ENCODE data around the gene PRUNE2. TPM values are rescaled to one million over a fixed set of nuclear protein-coding genes. Genes with fewer than 3 reads are reported as not detected.

Gene PRUNE2
- total and polyA plus RNA-seq, 8 donors, result 1.4 to 19.1 (median 4.6) TPM

- Histone ChIP-seq H3K9me3 (no peaks in the 10 kb centered on the region), H3K4me3 (no peak overlapping the region), H3K4me1 (peaks cover 10 to 13% (median 13%) of the 10 kb centered on the region in 3 donors), H3K27me3 (no peaks in the 10 kb centered on the region), H3K36me3 (no peaks in the 10 kb centered on the region), H3K27ac (no peak overlapping the region)
- DNase-seq, result no peak
- TF ChIP-seq, protein P1, sequence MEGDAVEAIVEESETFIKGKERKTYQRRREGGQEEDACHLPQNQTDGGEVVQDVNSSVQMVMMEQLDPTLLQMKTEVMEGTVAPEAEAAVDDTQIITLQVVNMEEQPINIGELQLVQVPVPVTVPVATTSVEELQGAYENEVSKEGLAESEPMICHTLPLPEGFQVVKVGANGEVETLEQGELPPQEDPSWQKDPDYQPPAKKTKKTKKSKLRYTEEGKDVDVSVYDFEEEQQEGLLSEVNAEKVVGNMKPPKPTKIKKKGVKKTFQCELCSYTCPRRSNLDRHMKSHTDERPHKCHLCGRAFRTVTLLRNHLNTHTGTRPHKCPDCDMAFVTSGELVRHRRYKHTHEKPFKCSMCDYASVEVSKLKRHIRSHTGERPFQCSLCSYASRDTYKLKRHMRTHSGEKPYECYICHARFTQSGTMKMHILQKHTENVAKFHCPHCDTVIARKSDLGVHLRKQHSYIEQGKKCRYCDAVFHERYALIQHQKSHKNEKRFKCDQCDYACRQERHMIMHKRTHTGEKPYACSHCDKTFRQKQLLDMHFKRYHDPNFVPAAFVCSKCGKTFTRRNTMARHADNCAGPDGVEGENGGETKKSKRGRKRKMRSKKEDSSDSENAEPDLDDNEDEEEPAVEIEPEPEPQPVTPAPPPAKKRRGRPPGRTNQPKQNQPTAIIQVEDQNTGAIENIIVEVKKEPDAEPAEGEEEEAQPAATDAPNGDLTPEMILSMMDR (IDR thresholded peaks at IDR 0.05), result no peak
- 54 to 74% methylated on average over 2 of the region's 2 CpGs for WGBS, 2 donors
- intact Hi-C loops (cut with DNase I), result no loop called here
- FAIRE-seq, result no peak
- no peak for ATAC-seq
Observed at GRCh38 chr9:76901801-76902200, 4.1 kb downstream of the PRUNE2 start.

- Histone ChIP-seq H3K36me3 (no peaks in the 10 kb centered on the region), H3K4me1 (peaks cover 10 to 13% (median 13%) of the 10 kb centered on the region in 3 donors), H3K4me3 (no peak overlapping the region), H3K9me3 (no peaks in the 10 kb centered on the region), H3K27me3 (no peaks in the 10 kb centered on the region), H3K27ac (no peak overlapping the region)
- intact Hi-C loops (cut with DNase I), result no loop called here
- WGBS, 2 donors, result 51 to 68% methylated on average over 3 of the region's 3 CpGs
- FAIRE-seq, result no peak
- TF ChIP-seq, protein P1 (IDR thresholded peaks at IDR 0.05), result no peak
- ATAC-seq, result no peak
- DNase-seq, result no peak
Observed at GRCh38 chr9:76900884-76901440, 5.0 kb downstream of the PRUNE2 start.

DNA sequence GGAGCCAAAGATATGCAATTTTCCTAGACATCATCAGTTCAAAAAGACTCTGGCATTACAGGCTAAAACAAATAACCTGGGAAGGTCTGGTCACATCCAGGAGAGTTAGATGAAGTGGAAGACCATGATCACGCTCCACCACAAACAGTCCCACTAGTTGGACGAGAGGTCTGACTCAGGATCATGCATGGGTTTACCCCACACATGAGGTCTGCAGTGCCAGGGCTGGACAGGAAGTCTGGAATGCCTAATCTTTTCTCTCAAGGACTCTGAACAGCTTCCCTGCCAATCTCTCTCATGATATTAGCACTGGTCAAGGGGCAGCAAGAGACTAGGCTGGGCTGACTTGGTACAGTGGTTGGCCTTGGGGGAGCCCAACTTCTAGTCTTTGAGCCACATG, 7.1 kb downstream of the PRUNE2 start:
- intact Hi-C loops (cut with DNase I), result no loop called here
- no peak for DNase-seq
- Histone ChIP-seq H3K36me3 (no peaks in the 10 kb centered on the region), H3K27me3 (no peaks in the 10 kb centered on the region), H3K4me3 (no peak overlapping the region), H3K9me3 (no peaks in the 10 kb centered on the region), H3K27ac (no peak overlapping the region), H3K4me1 (no peaks in the 10 kb centered on the region)
- ATAC-seq, result no peak
- TF ChIP-seq, protein P1 (IDR thresholded peaks at IDR 0.05), result no peak
- FAIRE-seq, result no peak
- WGBS, 2 donors, result 67 to 74% methylated on average over 2 of the region's 2 CpGs

DNA sequence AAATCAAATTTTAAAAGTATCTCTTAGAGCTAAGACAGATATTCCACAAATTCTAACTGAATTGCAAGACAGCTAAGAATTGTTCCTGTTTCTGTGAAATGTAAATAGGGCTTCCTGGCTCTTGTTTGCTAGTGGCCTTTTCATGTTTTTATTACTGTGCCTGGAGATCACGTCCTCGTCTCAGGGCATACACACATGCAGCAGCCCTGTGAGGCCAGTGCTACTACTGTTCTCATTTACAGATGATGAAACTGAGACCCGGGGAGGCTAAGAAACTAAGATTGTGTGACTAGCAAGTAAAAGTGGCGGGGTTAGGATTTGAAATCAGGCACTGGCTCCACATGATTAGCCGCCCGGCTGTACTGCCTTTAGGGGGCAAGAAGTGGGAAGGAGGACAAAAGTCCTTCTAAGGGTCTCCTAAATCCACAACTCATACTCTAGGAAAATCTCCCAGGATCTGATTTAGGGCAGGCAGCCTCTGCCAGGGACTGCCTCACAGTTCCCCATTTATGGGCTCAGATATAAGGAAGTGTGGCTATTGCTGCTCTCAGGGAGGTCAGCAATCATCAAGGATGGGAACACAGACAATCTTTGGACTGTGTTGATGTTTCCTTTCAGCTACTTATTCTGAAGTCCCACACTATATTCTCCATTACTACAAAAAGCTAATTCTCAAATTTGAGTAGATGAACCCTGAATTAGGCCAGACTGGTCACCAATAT, 7.9 kb downstream of the PRUNE2 start:
- no peak for FAIRE-seq
- Histone ChIP-seq H3K27me3 (no peaks in the 10 kb centered on the region), H3K27ac (no peak overlapping the region), H3K9me3 (no peaks in the 10 kb centered on the region), H3K4me1 (no peaks in the 10 kb centered on the region), H3K4me3 (no peak overlapping the region), H3K36me3 (no peaks in the 10 kb centered on the region)
- TF ChIP-seq, protein P1 (IDR thresholded peaks at IDR 0.05), result no peak
- WGBS, 2 donors, result 73 to 91% methylated on average over 6 of the region's 6 CpGs
- DNase-seq, result no peak
- no peak for ATAC-seq
- intact Hi-C loops (cut with DNase I), result no loop called here

DNA sequence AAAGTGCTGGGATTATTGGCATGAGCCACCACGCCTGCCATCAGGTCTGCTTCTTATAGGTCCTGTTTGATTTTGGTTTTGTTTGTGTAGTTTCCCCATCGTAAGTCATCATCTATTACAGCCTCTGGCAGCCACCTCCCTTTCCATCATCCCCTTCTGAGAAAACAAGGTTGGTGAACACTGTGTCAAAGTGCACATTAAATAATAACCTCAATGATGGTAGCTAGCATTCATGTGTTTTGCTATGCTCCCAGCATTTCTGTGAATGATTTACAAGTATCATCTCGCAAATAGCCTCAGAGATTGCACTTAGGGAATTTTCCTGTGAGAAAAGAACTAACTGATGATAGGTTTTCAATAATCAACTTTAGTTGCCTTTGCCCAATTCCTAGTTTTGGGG, 9.9 kb downstream of the PRUNE2 start:
- Histone ChIP-seq H3K36me3 (no peaks in the 10 kb centered on the region), H3K27ac (no peak overlapping the region), H3K4me1 (no peaks in the 10 kb centered on the region), H3K4me3 (no peak overlapping the region), H3K9me3 (no peaks in the 10 kb centered on the region), H3K27me3 (no peaks in the 10 kb centered on the region)
- intact Hi-C loops (cut with DNase I), result no loop called here
- TF ChIP-seq, protein P1 (IDR thresholded peaks at IDR 0.05), result no peak
- WGBS, 2 donors, result 36 to 70% methylated on average over 3 of the region's 3 CpGs
- DNase-seq (no peak), ATAC-seq (no peak), FAIRE-seq (no peak)
